Measurements from ENCODE around the gene SHANK3.
A peak's percentile ranks its signal among the peaks of the same experiment; 100 is the strongest.

- TF ChIP-seq POLR2A (IDR thresholded peaks at IDR 0.05), result no peak
- TF ChIP-seq CTCF (IDR thresholded peaks at IDR 0.05), result peak in 3 of 4 donors; percentile 19 to 23 (median 19)
These were observed 24.4 kb downstream of the SHANK3 start for GRCh38 chr22:50696799-50697561.
